ENCODE data around the gene TRIB2.

The TRIB2 gene

DNA sequence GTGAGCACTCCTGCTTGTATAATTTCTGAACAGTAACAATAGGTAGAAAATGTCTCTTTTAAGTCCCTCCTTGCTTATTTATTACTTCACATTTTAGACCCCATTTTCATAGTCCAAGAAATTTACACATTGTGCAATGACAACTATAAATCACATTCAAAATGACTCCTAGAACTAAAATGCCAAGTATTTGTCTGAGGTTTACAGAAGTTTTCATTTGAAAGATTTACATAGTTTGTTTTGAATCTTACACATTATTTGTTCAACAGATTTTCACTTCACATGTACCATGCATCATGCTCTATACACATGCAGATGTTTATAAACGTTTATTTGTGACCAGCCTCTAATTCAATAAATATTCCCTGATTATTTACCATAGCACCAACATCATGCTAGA lies 15.7 kb upstream of the TRIB2 start:
- no peak for DNase-seq

DNA sequence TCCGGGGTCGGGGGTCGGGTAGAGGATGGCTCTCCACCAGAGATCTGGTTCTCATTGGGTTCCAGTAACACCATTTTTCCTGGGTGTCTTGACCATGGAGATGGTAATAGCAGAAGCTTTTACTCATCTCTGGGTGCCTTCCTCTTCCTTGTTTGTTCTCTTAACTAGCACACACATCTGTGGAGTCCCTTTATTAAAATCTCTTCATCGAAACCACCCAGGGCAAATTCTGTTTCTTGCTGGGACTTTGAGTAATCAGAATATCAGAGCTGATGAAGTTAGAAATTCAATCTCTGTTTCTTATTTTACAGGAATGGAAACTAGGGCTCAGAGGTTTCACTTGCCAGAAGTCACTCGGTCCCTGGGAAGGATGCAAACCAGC lies 15.0 kb upstream of the TRIB2 start:
- DNase-seq: peak; percentile 6

DNA sequence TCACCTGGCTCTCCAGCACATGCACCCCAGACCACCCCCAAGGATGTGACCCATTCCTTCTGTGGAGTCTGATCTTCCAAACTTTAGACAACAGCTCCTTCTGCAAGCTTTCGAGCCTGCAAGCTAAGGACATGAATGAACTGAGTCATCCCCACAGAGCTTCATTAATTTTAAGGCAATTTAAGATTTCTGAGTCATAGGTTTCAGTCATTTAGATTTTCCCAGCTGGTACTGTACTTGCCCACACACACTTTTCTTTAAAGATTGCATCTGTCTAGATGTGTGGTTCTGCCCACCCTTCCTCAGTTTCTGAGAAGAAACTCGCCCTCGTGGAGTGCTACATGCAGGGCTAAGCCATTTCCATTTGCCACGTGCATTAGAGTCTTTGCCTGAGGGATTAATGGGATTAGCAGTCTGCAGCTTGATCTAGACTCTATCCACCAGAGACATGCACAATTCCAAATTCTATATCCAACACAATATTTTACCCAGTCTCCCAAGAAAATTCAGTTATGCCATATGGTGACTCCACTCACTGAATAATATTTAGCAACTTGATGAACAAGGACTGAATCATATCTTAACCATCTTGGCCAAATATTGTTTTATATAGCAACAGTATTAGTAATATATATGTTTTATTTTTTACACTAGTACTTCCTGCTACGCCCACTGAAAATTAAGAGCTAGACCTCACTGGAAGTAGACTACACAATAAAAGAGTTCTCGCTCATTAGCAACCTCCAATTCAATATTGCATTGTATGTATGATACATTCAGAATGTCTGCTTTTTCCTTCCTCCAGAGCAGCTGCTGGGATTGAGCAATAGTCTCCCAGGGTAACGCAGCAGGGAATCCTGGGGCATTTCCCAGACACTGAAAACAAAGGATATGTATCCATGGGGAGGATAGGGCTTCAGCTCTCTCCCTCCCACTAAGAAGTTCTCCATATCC lies 14.3 kb upstream of the TRIB2 start:
- DNase-seq: peak; percentile 44

GRCh38 chr2:12704378-12704777 lies 12.4 kb upstream of the TRIB2 start:
- DNase-seq: no peak

DNA sequence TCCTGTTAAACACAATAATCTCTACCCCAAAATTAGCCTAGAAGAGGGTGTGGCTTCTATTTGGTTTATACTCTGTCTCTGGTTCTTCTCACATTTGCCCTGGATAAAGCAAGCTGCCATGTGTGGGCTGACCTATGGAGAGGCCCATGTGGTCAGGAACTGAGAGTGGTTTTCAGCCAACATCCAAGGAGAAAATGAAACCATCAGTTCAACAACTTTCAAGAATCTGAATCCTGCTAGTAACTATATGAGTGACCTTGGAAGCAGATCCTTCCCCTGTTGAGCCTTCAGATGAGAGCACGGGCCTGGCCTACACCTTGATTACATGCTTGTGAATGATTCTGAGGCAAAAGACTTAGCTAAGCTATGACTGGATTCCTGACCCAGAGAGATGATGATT lies 11.5 kb upstream of the TRIB2 start:
- no peak for DNase-seq

DNA sequence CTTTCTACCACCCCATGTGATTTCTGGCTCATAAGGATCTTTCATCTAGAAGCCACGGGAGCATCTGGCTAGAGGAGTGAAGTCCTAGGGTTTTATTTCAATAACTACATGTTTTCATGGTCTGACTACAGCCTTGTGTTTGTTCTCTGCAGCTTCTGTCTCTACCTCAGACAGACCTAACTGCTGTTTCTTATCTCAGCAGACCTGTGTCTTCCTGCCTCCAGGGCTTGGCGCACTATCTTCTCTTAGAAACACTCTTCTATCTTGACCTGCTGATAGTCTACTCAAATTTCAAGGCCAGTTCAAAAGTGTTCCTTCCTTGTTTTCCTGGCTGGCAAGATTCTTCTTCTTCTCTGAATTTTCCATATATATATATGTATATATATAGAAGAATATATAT lies 11.0 kb upstream of the TRIB2 start:
- DNase-seq: no peak

DNA sequence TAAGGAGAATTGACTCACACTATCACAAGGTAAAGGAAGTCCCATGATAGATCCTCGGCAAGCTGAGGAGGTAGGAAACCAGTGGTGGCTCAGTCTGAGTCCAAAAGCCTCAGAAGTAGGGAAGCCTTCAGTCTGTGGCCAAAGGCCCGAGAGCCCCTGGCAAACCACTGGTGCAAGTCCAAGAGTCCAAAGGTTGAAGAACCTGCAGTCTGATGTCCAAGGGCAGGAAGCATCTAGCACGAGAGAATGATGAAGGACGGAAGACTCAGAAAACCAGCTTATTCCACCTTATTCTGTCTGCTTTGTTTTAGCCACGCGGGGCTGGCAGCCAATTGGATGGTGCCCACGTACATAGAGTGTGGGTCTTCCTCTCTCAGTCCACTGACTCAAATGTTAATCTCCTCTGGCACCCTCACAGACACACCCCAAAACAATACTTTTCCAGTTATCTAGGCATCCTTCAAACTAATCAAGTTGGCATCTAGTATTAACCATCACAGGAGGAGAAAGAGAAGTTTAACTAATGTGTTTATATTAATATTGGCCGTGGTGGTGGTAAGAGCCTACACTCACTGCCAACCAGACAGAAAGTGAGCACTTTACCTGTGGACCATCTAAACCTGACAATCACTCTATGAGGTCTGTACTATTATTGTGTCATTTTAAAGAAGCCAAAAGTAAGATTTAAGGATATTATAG lies 8.1 kb upstream of the TRIB2 start:
- DNase-seq: no peak

- no peak for DNase-seq
These were observed 7.6 kb upstream of the TRIB2 start for GRCh38 chr2:12709207-12709522.

GRCh38 chr2:12710301-12710700 lies 6.4 kb upstream of the TRIB2 start:
- DNase-seq: no peak

- no peak for DNase-seq
These were observed 5.4 kb upstream of the TRIB2 start for GRCh38 chr2:12711339-12711738.

- DNase-seq: no peak
These were observed 3.9 kb upstream of the TRIB2 start for GRCh38 chr2:12712881-12713280.

DNA sequence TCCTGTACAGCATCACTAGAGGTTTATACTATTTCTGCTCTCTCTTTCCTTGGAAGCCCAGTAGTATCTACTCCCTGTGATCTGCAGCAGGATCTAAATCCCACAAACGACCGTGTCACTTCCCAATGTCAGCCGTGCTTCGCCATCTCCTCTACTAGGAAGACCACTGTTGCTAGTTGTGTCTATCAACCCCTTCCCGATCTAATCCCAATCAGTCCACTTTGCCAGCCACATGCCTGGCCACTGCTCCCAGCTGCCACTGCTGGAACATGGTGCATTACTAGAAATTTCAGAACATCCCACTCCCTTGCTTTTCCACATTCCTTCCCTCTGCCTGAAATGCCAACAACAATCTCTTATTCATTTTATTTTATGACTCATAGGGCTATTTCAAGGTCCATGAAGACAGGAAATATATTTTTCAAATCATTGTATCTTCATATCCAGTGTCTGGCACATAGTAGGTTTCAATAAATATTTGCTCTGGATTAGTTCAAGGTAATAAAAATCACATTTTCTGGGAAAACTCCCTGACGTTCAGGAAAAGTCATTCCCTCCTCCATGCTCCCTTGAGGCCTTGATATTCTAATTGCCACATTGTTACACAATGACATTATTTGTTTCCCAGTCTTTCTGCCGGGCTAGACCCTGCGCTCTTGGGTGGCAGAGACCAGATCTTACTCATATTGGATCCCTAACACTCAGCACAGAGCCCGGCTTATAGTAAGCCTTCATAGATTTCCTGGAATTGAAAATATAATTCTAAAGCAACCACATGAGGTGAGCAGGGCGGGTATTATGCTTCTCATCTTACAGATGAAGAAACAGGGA lies 2.1 kb upstream of the TRIB2 start:
- no peak for DNase-seq

- DNase-seq: no peak
These were observed 1.3 kb upstream of the TRIB2 start for GRCh38 chr2:12715258-12716031.

DNA sequence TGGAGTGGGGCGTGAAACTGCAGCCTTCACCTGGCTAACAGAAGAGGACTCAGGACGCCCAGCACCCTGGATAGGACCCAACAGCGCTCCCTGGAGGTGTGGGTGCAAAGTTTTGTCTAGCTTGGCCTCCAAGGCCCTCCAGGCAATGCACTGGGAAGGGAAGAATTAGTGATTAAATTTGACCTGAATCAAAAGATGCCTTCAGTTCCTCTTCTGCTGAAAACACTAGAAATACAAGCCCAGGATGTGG lies 779 bp upstream of the TRIB2 start:
- DNase-seq: peak; percentile 80

- DNase-seq: no peak
These were observed 667 bp downstream of the TRIB2 start for GRCh38 chr2:12717191-12718014.

DNA sequence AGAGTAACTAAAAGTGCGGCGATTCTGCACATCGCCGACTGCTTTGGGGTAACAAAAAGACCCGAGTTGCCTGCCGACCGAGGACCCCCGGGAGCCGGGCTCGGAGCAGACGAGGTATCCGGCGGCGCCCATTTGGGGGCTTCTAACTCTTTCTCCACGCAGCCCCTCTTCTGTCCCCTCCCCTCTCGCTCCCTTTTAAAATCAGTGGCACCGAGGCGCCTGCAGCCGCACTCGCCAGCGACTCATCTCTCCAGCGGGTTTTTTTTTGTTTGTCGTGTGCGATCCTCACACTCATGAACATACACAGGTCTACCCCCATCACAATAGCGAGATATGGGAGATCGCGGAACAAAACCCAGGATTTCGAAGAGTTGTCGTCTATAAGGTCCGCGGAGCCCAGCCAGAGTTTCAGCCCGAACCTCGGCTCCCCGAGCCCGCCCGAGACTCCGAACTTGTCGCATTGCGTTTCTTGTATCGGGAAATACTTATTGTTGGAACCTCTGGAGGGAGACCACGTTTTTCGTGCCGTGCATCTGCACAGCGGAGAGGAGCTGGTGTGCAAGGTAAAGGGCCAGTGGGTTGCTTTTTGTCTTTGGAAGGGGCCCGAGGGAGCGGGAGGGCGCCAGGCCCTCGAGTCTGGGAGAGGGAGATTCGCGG lies 1.4 kb downstream of the TRIB2 start:
- DNase-seq: no peak

GRCh38 chr2:12718711-12719399 lies 2.1 kb downstream of the TRIB2 start:
- no peak for DNase-seq

- peak; percentile 41 for DNase-seq
These were observed 2.9 kb downstream of the TRIB2 start for GRCh38 chr2:12719400-12720277.

DNA sequence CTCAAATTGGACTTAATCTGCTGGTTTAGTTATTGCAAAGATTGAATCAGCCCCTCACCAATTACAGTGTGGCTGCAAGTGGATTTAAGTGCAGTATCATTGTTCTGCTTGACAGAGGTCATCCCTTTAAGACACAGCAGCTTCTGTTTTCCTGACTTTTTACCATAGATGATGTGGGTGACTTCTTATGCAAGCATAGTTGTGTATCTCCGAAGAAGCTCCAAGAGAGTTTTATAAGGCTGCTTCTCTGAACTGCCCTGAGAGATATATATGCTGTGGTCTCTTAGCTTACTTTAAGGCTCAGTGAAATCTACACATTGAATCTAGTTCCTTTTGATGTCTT lies 3.5 kb downstream of the TRIB2 start:
- DNase-seq: no peak

DNA sequence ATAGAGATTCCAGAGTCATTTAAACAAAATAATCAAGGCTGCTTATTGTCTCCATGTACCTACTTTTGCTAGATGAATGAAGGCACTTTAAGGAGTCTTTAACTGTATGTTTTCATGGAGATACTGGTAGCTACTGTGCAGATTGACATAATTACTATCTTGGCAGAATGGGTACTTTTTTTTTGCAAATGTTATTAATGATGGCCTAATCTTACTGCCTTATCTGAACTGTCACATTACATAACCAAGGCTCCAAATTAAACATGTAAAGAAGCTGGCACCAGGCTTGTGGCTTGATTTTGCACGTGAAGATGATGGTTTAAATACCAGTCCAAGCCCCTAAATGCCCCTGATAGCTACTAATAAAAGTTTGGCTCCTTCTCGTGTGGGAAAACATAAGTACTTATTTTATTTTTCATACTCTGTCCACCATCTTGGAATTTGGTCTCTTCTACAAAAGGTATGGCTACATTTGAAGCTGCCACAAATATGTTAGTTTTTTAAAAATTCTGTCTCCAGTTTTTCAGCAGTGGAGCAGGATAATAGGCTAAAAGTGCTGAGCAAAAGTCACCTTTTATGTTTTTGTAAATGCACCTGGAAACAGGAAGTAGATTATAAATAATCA lies 4.1 kb downstream of the TRIB2 start:
- no peak for DNase-seq

Data from activated CD4-positive, alpha-beta T cell treated with anti-CD3 and anti-CD28 coated beads, Interleukin-2, amount 50 U/mL, for 16 hours (primary cell).